Measurements from ENCODE around the gene AKR1C8. TPM values are rescaled to one million over a fixed set of nuclear protein-coding genes. Genes with fewer than 3 reads are reported as not detected.
A peak's percentile ranks its signal among the peaks of the same experiment; 100 is the strongest.
"Not testable (repeated sequence)": the region's sequence is repeated elsewhere in the genome, so short reads cannot be mapped to it uniquely, and the experiment has no call there.

Gene AKR1C8
- total RNA-seq, 2 experiments from 2014 or later: not detected

GRCh38 chr10:5188358-5188757, 3.4 kb upstream of the AKR1C8 start:
- no peaks in the 10 kb centered on the region for H3K9me3 Mint-ChIP-seq
- H3K27me3 Mint-ChIP-seq: no peaks in the 10 kb centered on the region
- POLR2A ChIA-PET: interaction anchor here (0.9 kb wide), 1 partner anchor 19 kb away, joined by 3 read pairs; no protein-coding TSS in a partner anchor
- intact Hi-C loops (cut with micrococcal nuclease): no loop called here
- H3K4me3 Mint-ChIP-seq: no peak overlapping the region
- CTCF ChIA-PET: interaction anchor here (1.4 to 1.5 kb wide), 2 partner anchors 19 to 338 kb away, joined by 3 read pairs; no protein-coding TSS in a partner anchor
- H3K36me3 Mint-ChIP-seq (ENCODE audit: low read depth): no peaks in the 10 kb centered on the region
- TF ChIP-seq CTCF (IDR thresholded peaks at IDR 0.05): no peak
- H3K4me1 Mint-ChIP-seq (ENCODE audit: low read depth): no peaks in the 10 kb centered on the region
- no peak for DNase-seq
- no peak overlapping the region for H3K27ac Mint-ChIP-seq
- ATAC-seq: no peak

GRCh38 chr10:5187867-5188266, 2.9 kb upstream of the AKR1C8 start:
- H3K4me1 Mint-ChIP-seq (ENCODE audit: low read depth): no peaks in the 10 kb centered on the region
- no peak overlapping the region for H3K27ac Mint-ChIP-seq
- ChIA-PET CTCF (interaction anchor here (1.0 to 1.5 kb wide), 3 partner anchors 18 to 1747 kb away, joined by 3 to 4 read pairs (median 3); no protein-coding TSS in a partner anchor), POLR2A (interaction anchor here (0.9 kb wide), 1 partner anchor 20 kb away, joined by 3 read pairs; no protein-coding TSS in a partner anchor)
- H3K4me3 Mint-ChIP-seq: no peak overlapping the region
- H3K36me3 Mint-ChIP-seq (ENCODE audit: low read depth): no peaks in the 10 kb centered on the region
- ATAC-seq (no peak), DNase-seq (no peak)
- H3K27me3 Mint-ChIP-seq: no peaks in the 10 kb centered on the region
- intact Hi-C loops (cut with micrococcal nuclease): no loop called here
- no peaks in the 10 kb centered on the region for H3K9me3 Mint-ChIP-seq
- TF ChIP-seq CTCF (IDR thresholded peaks at IDR 0.05): no peak

- intact Hi-C loops (cut with micrococcal nuclease): no loop called here
- Mint-ChIP-seq H3K4me1 (ENCODE audit: low read depth) (no peaks in the 10 kb centered on the region), H3K27me3 (no peaks in the 10 kb centered on the region), H3K36me3 (ENCODE audit: low read depth) (no peaks in the 10 kb centered on the region), H3K9me3 (no peaks in the 10 kb centered on the region), H3K4me3 (no peak overlapping the region), H3K27ac (no peak overlapping the region)
- ATAC-seq (no peak), DNase-seq (no peak)
- ChIA-PET CTCF (no interaction called here), POLR2A (no interaction called here)
- no peak for TF ChIP-seq CTCF (IDR thresholded peaks at IDR 0.05)
Measured at GRCh38 chr10:5183923-5184322, 1.0 kb downstream of the AKR1C8 start.

- H3K36me3 Mint-ChIP-seq (ENCODE audit: low read depth); DNase-seq; H3K27me3 Mint-ChIP-seq; H3K27ac Mint-ChIP-seq; H3K4me1 Mint-ChIP-seq (ENCODE audit: low read depth); H3K4me3 Mint-ChIP-seq; ATAC-seq; CTCF ChIA-PET; POLR2A ChIA-PET; H3K9me3 Mint-ChIP-seq; intact Hi-C loops (cut with micrococcal nuclease): not testable (repeated sequence)
Measured at GRCh38 chr10:5180503-5180902, 4.4 kb downstream of the AKR1C8 start.

GRCh38 chr10:5175581-5175980, 9.4 kb downstream of the AKR1C8 start:
- H3K4me3 Mint-ChIP-seq; intact Hi-C loops (cut with micrococcal nuclease); ATAC-seq; H3K27me3 Mint-ChIP-seq; H3K4me1 Mint-ChIP-seq (ENCODE audit: low read depth); H3K27ac Mint-ChIP-seq; DNase-seq; POLR2A ChIA-PET; H3K36me3 Mint-ChIP-seq (ENCODE audit: low read depth); CTCF ChIA-PET; H3K9me3 Mint-ChIP-seq: not testable (repeated sequence)

- Mint-ChIP-seq H3K27me3 (no peaks in the 10 kb centered on the region), H3K4me1 (ENCODE audit: low read depth) (no peaks in the 10 kb centered on the region), H3K36me3 (ENCODE audit: low read depth) (no peaks in the 10 kb centered on the region), H3K27ac (peak overlapping the region; percentile 3), H3K4me3 (no peak overlapping the region), H3K9me3 (peaks cover 22% of the 10 kb centered on the region)
- POLR2A ChIA-PET: no interaction called here
- ATAC-seq (peak; percentile 37), DNase-seq (peak; percentile 15)
- intact Hi-C loops (cut with micrococcal nuclease): no loop called here
- TF ChIP-seq CTCF (IDR thresholded peaks at IDR 0.05): no peak
- CTCF ChIA-PET: interaction anchor here (1.3 kb wide), 1 partner anchor 19 kb away, joined by 3 read pairs; no protein-coding TSS in a partner anchor
Measured at GRCh38 chr10:5168897-5169420, 16.0 kb downstream of the AKR1C8 start.
